ENCODE results near the gene MAP6D1.

MAP6D1 gene

GRCh38 chr3:183837390-183837789 lies 12.0 kb upstream of the MAP6D1 start:
- TF ChIP-seq CTCF (IDR thresholded peaks at IDR 0.05; ENCODE audit: low read depth, low read length, missing control alignments), result no peak
- DNase-seq (ENCODE audit: extremely low read depth, low read depth), result no peak
- no peak overlapping the region for H3K4me3 ChIP-seq (replicated peaks; ENCODE audit: low read depth, low read length)

GRCh38 chr3:183833516-183833915 lies 8.1 kb upstream of the MAP6D1 start:
- DNase-seq (ENCODE audit: extremely low read depth, low read depth), result no peak
- no peak for TF ChIP-seq CTCF (IDR thresholded peaks at IDR 0.05; ENCODE audit: low read depth, low read length, missing control alignments)
- no peak overlapping the region for H3K4me3 ChIP-seq (replicated peaks; ENCODE audit: low read depth, low read length)

- no peak for TF ChIP-seq CTCF (IDR thresholded peaks at IDR 0.05; ENCODE audit: low read depth, low read length, missing control alignments)
- H3K4me3 ChIP-seq (replicated peaks; ENCODE audit: low read depth, low read length), result no peak overlapping the region
- no peak for DNase-seq (ENCODE audit: extremely low read depth, low read depth)
These were observed 4.8 kb upstream of the MAP6D1 start for GRCh38 chr3:183830187-183830586.

- DNase-seq (ENCODE audit: extremely low read depth, low read depth), result no peak
- H3K4me3 ChIP-seq (replicated peaks; ENCODE audit: low read depth, low read length), result no peak overlapping the region
- no peak for TF ChIP-seq CTCF (IDR thresholded peaks at IDR 0.05; ENCODE audit: low read depth, low read length, missing control alignments)
These were observed 4.1 kb upstream of the MAP6D1 start for GRCh38 chr3:183829466-183829865.

GRCh38 chr3:183828538-183828870 lies 3.1 kb upstream of the MAP6D1 start:
- no peak for DNase-seq (ENCODE audit: extremely low read depth, low read depth)
- no peak for TF ChIP-seq CTCF (IDR thresholded peaks at IDR 0.05; ENCODE audit: low read depth, low read length, missing control alignments)
- H3K4me3 ChIP-seq (replicated peaks; ENCODE audit: low read depth, low read length), result no peak overlapping the region

GRCh38 chr3:183827809-183828537 lies 2.6 kb upstream of the MAP6D1 start:
- H3K4me3 ChIP-seq (replicated peaks; ENCODE audit: low read depth, low read length), result no peak overlapping the region
- TF ChIP-seq CTCF (IDR thresholded peaks at IDR 0.05; ENCODE audit: low read depth, low read length, missing control alignments), result no peak
- DNase-seq (ENCODE audit: extremely low read depth, low read depth), result no peak

Measured in HFF-Myc (cell line).